ENCODE results near the gene HDAC9.

- TF ChIP-seq ZNF518A (tag by site-specific recombination; conservative IDR thresholded peaks at IDR 0.05; ENCODE audit: low read depth) (no peak), MZF1 (tag by site-specific recombination; IDR thresholded peaks at IDR 0.05; ENCODE audit: borderline replicate concordance) (no peak), CTCF (tag by site-specific recombination; IDR thresholded peaks at IDR 0.05) (no peak), ZNF777 (tag by site-specific recombination; IDR thresholded peaks at IDR 0.05; ENCODE audit: borderline replicate concordance) (no peak), ZBTB7A (tag by site-specific recombination; IDR thresholded peaks at IDR 0.05; ENCODE audit: low read depth) (no peak)
These were observed 360.2 kb downstream of the HDAC9 start for GRCh38 chr7:18855796-18856195.
